HepG2 (cell line): ENCODE data around the gene YBX2. TPM values are rescaled to one million over a fixed set of nuclear protein-coding genes. Genes with fewer than 3 reads are reported as not detected.

Experiments
- CENPT ChIP-seq: sonication (generic); formaldehyde crosslinking; IDR thresholded peaks from 2 replicates; pipeline ENCODE4 v1.8.0; 2022; ENCODE audit warnings: low read depth, mild to moderate bottlenecking, moderate library complexity, missing genetic modification reagents
- E2F5 ChIP-seq: sonication (generic); formaldehyde crosslinking; conservative IDR thresholded peaks from 2 replicates; pipeline ENCODE4 v1.4.0; 2020; ENCODE audit warnings: missing genetic modification reagents
- EED ChIP-seq: sonication (generic); formaldehyde crosslinking; IDR thresholded peaks from 2 replicates; pipeline ENCODE4 v1.5.0; 2020; ENCODE audit warnings: mild to moderate bottlenecking, missing genetic modification reagents
- EP300 ChIP-seq, 3 experiments: sonication (generic) in 1 of 3; formaldehyde crosslinking in 1 of 3; IDR thresholded peaks; 2 replicates each; pipeline versions ENCODE4 v1.5.1 to v1.6.1; 2011 to 2020; ENCODE audit warnings: low read depth in 2 of 3, low read length in 2 of 3, borderline replicate concordance in 1 of 3, improper control_type of control experiment in 1 of 3, mild to moderate bottlenecking in 1 of 3, missing genetic modification reagents in 1 of 3, moderate library complexity in 1 of 3
- HMGXB4 ChIP-seq, 2 experiments: sonication (generic) in 1 of 2; formaldehyde crosslinking in 1 of 2; IDR thresholded peaks; 2 replicates each; pipeline versions ENCODE4 v1.4.0 to v1.6.1; 2018 to 2020; ENCODE audit warnings: missing genetic modification reagents in 2 of 2, borderline replicate concordance in 1 of 2, low read depth in 1 of 2, mild to moderate bottlenecking in 1 of 2, missing biosample characterization in 1 of 2
- TFE3 ChIP-seq: IDR thresholded peaks from 2 replicates; pipeline ENCODE4 v1.6.1; 2016
- ZBTB42 ChIP-seq: sonication (generic); formaldehyde crosslinking; IDR thresholded peaks from 2 replicates; pipeline ENCODE4 v1.5.0; 2020; ENCODE audit warnings: mild to moderate bottlenecking, missing genetic modification reagents
- ZBTB46 ChIP-seq: sonication (generic); formaldehyde crosslinking; IDR thresholded peaks from 2 replicates; pipeline ENCODE4 v1.4.0; 2020; ENCODE audit warnings: mild to moderate bottlenecking, missing genetic modification reagents, borderline replicate concordance
- ZNF407 ChIP-seq: sonication (generic); formaldehyde crosslinking; IDR thresholded peaks from one replicate; pipeline ENCODE4 v1.5.1; 2020; ENCODE audit warnings: mild to moderate bottlenecking, missing genetic modification reagents; ENCODE audit errors: not compliant biosample characterization
- ZNF589 ChIP-seq: sonication (generic); formaldehyde crosslinking; conservative IDR thresholded peaks from 2 replicates; pipeline ENCODE4 v1.8.0; 2022; ENCODE audit warnings: mild to moderate bottlenecking, moderate library complexity, missing genetic modification reagents
- ZNF878 ChIP-seq: sonication (generic); formaldehyde crosslinking; IDR thresholded peaks from 2 replicates; pipeline ENCODE4 v1.8.1; 2023; ENCODE audit warnings: mild to moderate bottlenecking, missing genetic modification reagents, moderate library complexity
- polyA plus RNA-seq, 8 experiments: library from polyadenylated mRNA; depleted of rRNA in 3 of 8; stranded (reverse) in 7 of 8; unstranded in 1 of 8; fragments of >200 nt; fragmentation: Illumina TruSeq in 4 of 8; extraction: Trizol in 4 of 8; gene quantifications; 2 replicates each; pipeline versions ENCODE4 v1.2.1 to v1.2.3, GENCODE V29; 2011 to 2016; ENCODE audit warnings: low read depth in 4 of 8, missing spikeins in 1 of 8, mixed read lengths in 1 of 8; ENCODE audit not compliant: insufficient read depth in 1 of 8
- total RNA-seq, 5 experiments: library from RNA; depleted of rRNA; stranded (reverse); fragments of >200 nt; fragmentation: Illumina TruSeq; extraction: Trizol; gene quantifications; 2 replicates each; pipeline ENCODE4 v1.2.3, GENCODE V29; 2016; ENCODE audit warnings: low read depth in 1 of 5

YBX2 gene
- total and polyA plus RNA-seq, 2 of the 13 experiments (the other 11 are each of a cell fraction or from before 2014, with no cell fraction given), result 0.12 to 0.22 TPM

GRCh38 chr17:7306911-7307685 lies 12.7 kb upstream of the YBX2 start, which contains the start of gene EIF5A (continued):
- TF ChIP-seq E2F5 (CRISPR knock-in tag) (no peak), CENPT (CRISPR knock-in tag) (no peak), ZNF589 (CRISPR knock-in tag) (no peak), ZBTB46 (no peak), ZNF407 (CRISPR knock-in tag) (peak; percentile 73), EP300 (IDR thresholded peaks at IDR 0.05; ENCODE audit: low read depth in 2 of 2, low read length in 2 of 2) (no peak), EP300 (CRISPR knock-in tag; IDR thresholded peaks at IDR 0.05; ENCODE audit: borderline replicate concordance) (no peak; the same call in 1 of the 2 replicates), ZNF878 (CRISPR knock-in tag) (no peak), EED (no peak), ZBTB42 (CRISPR knock-in tag) (no peak), TFE3 (CRISPR knock-in tag) (peak; percentile 17; the same call in 1 of the 2 replicates), HMGXB4 (CRISPR knock-in tag; IDR thresholded peaks at IDR 0.05; ENCODE audit: borderline replicate concordance in 1 of 2, low read depth in 1 of 2) (peak; percentile 35 to 68; a peak in 2 of 4 replicates)
